Esophagus muscularis mucosa (tissue), 4 donors: ENCODE results near the gene FAM169A.

Experiments
- CTCF ChIP-seq, 3 experiments: fragments of 200-600 bp in 2 of 3; fragments of 450-650 bp in 1 of 3; sonication (generic) in 2 of 3; IDR thresholded peaks; one replicate each; pipeline ENCODE4 v1.5.1; 2017 to 2019; ENCODE audit warnings: antibody characterized with exemption in 3 of 3, mild to moderate bottlenecking in 2 of 3, moderate library complexity in 1 of 3
- EP300 ChIP-seq: sonication (generic); formaldehyde crosslinking; IDR thresholded peaks from one replicate; pipeline ENCODE4 v1.6.1; 2017; ENCODE audit warnings: antibody characterized with exemption
- POLR2AphosphoS5 ChIP-seq, 2 donors: sonication (generic); formaldehyde crosslinking; IDR thresholded peaks; one replicate each; pipeline ENCODE4 v1.6.1; 2017; ENCODE audit warnings: antibody characterized with exemption in 2 of 2

- TF ChIP-seq CTCF (IDR thresholded peaks at IDR 0.05) (no peak), POLR2AphosphoS5 (IDR thresholded peaks at IDR 0.05) (no peak), EP300 (no peak)
These were observed 26.7 kb upstream of the FAM169A start for GRCh38 chr5:74892921-74893320.
